CD4-positive, alpha-beta T cell treated with Interleukin-1 beta for 1 hour (primary cell): Measurements from ENCODE around the gene HK1.

Experiments used
- DNase-seq, 2 donors: peaks; one replicate each; pipeline ENCODE4 v3.0.0-alpha.2; 2020 to 2022

HK1 gene

DNA sequence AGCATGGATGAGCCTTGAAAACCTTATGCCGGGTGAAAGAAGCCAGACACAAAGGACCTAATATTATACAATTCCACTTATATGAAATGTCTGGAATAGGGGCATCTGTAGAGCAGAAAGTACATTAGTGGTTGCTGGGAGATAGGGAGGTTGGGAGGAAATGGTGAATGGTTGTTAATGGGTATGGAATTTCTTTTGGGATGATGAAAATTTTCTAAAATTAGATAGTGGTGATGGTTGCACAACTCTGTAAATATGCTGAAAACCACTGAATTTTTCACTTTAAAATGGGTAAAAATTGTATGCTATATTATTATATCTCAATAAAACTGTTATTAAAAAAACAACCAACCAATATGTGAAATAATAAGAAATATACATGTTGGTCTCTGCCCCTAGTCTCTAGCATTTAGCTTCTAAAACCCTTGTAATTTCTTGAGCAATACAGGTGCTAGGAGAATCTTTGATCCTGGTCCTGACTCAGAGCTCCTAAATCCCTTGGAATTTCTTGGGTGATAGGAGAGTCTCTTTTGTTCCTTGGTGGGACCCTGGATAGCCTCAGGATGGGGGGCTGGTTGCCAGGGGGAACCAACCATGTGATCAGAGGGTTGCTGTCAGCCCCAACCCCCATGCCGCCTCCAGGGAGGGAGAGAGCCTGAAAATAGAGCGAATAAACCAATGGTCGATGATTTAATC lies 74.4 kb downstream of the HK1 start:
- no peak for DNase-seq

DNA sequence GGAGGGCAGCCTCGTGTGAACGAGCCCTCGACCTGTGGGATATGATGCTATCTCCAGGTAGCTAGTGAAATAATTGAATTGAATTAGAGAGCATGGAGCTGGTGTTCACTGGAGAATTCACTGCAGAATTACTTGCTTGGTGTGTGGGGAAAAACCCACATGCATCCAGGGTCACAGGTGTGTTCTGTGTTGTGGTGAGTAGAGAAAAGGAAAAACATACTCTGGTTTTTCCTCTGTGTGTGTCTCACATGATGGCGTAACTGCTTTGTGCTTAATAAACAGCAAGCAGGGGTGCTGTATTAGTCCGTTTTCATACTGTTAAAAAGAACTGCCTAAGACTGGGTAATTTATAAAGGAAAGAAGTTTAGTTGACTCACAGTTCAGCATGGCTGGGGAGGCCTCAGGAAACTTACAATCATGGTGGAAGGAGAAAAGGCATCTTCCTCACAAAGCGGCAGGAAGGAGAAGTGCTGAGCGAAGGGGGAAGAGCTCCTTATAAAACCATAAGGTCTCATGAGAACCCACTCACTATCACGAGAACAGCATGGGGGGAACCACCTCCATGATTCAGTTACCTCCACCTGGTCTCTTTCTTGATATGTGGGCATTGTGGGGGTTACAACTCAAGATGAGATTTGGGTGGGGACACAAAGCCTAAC lies 75.8 kb downstream of the HK1 start:
- no peak for DNase-seq

DNA sequence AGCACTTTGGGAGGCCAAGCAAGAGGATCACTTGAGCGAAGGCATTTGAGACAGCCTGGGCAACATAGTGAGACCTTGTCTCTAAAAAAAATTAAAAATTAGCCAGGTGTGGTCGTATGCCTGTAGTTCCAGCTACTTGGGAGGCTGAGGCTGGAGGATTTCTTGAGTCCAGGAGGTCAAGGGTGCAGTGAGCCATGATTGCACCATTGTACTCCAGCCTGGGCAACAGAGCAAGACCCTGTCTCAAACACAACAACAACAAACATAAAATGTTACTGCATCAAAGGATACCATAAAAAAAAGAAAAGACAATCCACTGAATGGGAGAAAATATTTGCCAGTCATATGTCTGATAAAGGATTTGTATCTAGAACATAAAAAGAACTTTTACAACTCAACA lies 77.9 kb downstream of the HK1 start:
- DNase-seq, result no peak

DNA sequence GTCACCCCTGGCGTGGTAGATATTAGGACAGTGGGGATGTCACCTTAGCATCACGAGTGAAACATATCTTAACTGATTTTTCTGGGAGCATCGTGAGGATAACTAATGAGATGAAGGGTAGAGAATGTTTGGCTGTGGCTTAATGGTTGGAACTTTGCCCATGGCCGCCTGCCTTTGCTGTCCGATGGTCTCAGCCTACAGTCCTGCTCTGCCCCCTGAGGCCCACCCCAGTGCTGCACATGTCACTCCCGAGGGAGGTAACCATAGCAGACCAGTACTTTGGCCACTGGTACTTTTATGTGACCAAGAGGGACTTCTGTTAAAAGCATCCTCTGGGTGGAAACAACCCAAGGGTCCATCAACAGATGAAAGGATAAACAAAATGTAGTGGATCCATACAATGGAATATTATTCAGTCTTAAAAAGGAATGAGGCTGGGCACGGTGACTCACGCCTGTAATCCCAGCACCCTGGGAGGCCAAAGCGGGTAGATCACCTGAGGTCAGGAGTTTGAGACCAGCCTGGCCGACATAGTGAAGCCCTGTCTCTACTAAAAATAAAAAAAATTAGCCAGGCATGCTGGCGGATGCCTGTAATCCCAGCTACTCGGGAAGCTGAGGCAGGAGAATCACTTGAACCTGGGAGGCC lies 80.0 kb downstream of the HK1 start:
- no peak for DNase-seq

DNA sequence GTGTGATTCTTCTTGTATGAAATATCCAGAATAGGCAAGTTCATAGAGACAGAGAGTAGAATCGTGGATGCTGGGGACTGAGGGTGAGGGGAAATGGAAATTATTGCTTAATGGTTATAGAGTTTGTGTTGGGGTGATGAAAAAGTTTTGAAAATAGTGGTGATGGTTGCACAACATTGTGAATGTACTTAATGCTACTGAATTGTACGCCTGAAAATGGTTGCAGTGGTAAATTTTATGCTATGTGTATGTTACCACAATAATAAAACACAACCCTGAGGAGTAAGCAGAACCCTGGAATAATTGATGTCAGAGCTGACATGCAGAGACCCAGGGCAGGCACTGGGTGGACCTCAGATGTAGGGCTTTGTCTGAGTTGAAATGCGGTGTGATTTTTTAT lies 80.9 kb downstream of the HK1 start:
- no peak for DNase-seq

DNA sequence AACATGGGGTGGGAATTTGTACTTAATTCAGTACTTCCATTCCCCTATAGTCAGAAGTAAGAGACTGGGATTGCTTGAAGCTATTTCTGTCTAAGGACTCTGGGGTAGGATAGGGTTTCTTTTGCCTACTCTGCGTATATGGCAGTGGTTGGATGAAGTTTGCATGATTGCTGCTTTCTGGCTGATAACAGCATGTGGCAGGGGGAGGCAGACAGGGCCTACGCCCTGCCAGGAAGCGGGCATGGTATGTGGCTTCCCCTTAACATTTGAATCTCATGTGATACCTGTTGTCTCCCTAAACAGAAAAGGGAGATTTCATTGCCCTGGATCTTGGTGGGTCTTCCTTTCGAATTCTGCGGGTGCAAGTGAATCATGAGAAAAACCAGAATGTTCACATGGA lies 81.3 kb downstream of the HK1 start:
- DNase-seq, result peak; percentile 24 to 34

DNA sequence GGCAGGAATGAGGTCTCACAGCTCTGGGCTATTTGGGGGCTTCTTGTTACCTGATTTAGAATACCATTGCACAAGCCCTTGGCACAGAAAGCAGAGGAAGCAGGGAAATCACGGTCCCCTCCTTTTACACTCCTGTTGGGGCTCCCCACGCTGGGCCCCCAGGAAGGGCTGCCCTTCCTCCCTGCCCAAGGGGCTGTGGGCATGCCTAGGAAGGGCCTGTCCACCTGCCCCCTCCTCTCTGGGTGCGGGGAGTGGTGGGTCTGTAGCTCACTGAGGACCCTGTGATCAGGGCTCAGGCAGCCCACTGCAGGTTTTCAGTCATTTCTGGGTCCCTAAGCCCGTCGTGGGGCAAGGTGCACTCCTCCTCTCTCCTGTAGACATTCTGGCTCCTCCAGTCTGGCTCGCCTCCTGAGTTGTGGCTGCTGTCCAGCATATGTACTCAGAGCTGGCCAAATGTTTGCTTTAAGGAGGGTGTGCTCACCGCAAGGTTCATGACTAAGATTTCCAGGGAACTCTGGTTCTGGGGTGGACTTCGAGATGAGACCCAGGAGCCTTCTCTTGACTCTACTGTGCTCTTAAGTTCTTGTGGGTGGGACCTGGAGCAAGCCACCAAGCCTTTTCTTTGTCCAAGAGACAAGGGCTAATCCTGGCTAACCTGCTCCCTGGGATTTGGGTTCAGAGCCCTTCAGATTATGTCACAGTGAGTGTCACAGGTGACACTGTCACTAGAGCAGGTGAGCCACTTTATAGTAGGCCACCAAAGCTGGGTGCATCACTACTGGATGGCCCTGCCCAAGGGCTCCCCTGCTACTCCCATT lies 82.4 kb downstream of the HK1 start:
- DNase-seq, result no peak

DNA sequence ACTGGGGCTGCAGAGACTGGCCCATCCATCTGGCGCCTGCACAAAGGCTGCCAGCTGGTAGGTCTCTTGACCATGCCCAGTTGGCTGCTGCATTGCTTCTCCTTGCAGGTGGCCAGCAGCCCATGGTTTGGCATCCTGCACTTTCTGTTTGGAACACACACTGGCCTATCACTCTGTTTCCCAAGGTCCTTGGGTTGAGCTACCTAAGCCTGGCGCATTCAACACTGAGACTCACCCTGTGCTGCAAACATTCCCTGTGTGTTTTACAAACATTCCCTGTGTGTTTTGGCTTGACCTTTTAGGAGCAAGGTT lies 83.0 kb downstream of the HK1 start:
- no peak for DNase-seq

DNA sequence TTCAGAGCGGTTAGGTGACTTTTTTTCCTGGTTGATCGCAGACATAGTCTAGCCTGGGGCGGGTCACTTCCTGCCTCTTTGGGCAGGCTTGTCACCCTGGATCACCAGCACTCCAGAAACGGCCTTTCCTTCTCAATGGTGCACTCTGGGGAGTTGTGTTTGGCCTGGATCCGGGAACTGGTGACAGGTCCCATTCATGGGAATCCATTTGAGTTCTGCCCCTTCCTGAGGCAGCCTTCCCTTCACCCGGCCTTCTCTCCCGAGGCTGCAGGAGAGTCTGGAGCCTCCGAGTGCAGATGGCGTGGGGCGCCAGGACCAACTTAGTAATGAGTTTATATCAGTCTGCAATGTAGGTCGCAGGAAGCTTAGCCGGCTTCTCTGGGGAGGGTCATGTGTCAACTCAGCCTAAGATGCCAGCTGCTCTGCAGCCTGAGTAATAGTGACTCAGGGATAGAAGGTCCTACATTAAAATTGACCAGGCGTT lies 84.2 kb downstream of the HK1 start:
- peak; percentile 14 to 17 for DNase-seq

DNA sequence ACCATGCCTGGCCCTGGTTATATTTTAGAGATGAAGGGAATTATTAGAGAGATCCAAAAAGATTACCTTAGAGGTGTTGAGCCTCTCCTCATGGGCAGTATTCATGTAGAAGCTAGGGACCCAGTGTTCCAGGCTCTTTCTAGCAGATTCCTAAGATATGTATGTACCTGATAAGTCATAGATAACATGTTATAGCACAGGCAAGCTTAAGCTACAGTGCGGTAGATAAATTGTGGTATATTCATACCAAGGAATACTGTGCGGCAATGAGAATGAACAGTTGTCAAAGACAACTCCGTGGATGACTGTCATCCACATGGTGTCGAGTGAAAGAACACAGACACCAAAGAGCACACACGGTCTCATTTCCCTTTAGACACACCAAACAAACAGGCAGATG lies 85.4 kb downstream of the HK1 start:
- DNase-seq, result no peak

DNA sequence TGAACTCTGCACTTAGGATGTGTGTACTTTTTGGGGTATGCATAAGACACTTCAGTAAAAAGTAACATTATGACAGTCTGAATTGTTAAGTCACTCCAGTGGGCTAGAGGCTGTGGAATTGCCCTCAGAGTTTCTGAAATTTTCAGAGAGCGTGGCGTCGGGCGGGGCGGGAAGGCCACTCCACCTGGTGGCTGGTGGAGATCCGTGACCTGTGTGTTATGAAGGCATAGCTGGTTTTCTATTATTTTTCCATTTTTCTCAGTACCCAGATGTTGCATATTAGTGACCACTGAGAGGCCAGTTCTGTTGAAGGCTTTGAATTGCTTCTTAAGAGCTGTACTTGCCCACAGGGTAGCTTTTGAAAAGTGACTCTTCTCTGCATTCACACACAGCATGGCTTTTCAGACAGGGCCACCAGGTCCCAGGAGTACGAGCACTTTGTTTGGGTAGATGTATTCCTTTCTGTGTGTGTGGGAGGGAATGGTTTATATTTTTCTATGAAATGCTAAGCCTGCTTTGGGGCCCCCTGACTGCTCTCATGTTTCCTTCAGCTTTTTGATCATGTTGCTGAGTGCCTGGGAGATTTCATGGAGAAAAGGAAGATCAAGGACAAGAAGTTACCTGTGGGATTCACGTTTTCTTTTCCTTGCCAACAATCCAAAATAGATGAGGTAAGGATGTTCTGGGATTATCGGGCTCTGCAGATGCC lies 86.1 kb downstream of the HK1 start:
- no peak for DNase-seq

DNA sequence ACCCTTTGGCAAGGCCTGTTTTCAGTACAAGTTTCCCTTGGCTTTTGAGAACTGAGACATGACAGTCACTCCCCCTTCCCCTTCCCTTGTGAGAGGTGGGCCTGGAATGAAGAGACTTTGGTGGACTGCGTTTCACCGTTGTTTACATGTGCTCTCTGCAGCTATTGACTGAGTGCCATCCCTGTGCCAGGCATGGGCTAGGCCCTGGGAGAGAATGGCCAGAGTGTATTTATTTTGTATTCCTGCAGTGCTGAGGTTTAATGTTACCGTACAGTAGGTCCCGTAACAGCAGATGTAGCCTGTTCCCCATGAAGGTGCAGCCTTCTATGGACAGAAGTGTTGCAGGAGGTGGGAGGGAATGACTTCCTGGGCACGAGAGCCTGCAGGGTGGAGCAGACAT lies 88.4 kb downstream of the HK1 start:
- DNase-seq, result no peak

DNA sequence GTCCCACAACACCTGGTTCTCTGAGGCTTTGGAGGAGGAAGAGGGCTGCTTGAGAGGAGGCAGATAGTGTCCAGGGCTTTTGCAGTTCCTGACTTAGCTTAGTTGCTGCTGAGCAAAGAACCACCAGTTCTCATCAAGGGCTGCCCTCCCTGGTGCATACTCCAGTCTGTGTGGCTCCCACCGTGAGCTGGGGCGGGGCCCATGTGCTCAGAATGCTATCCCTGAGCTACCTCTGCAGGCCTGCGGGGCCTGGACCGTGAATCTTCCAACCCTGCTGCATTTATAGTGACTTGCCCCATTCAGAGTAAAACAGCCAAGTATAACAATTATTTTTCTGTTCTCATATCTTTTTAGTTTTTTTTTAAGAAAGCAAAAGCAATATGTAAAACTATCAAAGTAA lies 89.2 kb downstream of the HK1 start:
- no peak for DNase-seq

DNA sequence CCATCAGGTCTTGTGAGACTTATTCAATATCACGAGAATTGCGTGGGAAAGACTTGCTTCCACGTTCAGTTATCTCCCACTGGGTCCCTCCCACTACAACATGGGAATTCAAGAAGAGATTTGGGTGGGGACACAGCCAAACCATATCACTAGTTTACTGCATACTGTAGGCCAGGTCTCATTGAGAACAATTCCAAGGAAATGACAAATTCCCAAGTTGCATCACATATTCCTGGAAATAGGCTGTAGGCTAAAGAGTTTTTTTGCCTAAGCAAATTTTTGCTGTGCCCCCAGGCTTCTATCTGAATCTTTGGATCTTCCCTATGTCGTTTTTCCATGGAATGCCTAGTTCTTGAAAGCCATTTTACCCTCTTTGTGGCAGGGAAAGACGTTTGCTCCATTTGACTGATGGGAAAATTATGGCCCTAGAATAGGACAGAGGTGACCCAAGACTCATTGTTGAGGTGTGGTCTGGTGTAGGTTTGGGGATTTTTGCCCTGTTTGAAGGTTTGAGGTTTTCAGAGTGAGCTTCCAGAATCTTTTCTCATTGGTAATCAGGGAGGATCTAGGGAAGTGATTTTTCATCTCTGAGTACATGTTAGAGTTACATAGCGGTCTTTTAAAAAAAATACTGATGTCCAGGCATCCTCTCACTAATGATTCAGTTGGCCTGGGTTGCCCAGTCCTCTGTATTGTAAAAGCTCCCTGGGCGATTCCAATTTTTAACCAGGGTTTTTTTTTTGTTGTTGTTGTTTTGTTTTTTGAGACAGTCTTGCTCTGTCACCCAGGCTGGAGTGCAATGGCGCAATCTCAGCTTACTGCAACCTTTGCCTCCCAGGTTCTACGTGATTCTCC lies 94.1 kb downstream of the HK1 start:
- DNase-seq, result no peak

DNA sequence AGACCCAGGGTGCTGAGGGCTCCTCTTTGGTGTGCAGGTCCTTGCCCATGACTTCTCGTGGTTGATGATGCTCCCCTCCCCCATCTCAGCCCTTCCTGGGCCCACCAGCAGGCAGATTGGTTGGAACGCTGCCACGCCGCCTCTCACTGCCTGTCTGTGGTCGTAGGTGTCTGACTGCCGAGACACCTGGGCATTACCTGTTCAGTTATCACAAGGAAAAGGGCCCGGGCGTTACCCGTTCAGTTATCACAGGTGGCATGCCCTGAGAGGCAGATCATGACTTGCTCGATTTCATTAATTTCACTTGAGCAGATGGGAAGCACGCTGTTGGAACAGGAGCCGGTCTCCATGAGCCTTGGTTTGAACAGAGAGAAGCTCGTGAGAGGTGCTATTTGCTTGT lies 95.9 kb downstream of the HK1 start:
- DNase-seq, result no peak

DNA sequence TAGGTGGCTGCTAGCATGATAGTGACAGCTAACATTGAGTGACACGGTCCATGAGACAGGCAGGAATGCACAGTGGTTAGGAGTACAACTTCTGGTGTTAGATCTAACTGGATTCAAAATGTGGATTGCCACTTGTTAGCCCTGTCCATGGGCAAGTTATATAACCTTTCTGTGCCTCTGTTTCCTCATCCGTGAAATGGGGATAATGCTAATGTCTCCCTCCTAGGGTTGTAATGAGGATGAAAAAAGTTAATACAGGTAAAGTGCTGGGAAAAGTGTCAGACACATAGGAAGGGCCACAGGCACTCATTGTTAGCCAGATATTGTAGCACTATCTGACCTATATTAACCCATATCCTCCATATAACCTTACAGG lies 96.6 kb downstream of the HK1 start:
- DNase-seq, result no peak

DNA sequence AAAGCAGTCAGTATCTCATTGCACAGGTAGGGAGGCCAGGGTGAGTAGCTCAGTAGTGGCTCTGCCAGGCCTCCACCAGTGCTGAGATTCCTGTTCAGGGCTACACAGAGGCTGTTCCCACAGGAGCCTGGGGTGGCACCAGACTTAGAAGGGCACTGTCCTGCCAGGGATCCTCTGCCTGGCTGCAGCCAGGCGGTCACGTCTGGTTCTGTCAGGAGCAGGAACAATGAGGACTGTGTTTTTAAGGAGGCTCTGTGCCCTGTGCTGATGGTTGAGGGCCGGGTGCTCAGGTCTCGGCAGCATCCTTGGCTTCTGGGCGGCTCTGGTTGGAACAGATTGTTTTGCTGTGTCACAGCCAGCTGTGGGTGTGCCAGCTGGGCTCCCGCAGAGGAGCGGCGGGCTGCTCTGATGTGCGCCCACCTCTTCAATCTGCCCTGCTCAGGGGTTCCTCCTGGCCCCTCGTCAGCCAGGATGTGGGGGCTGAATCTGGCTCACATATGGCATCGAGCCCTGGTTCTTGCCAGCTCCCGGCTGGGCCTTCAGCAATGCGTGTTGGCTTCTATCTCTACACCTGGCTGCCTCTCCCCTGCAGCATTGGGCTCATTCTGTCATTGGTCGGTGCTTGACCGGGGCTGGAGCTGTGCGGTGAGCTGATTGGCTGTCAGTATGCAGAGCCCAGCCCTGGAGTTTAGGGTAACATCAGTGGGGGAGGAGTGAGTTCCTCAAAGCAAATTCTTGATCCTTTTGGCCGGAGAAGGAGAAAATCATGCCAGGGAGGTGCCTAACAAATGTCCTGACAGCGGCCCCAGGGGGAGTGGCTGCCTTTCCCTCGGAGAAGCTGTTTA lies 97.2 kb downstream of the HK1 start:
- no peak for DNase-seq

DNA sequence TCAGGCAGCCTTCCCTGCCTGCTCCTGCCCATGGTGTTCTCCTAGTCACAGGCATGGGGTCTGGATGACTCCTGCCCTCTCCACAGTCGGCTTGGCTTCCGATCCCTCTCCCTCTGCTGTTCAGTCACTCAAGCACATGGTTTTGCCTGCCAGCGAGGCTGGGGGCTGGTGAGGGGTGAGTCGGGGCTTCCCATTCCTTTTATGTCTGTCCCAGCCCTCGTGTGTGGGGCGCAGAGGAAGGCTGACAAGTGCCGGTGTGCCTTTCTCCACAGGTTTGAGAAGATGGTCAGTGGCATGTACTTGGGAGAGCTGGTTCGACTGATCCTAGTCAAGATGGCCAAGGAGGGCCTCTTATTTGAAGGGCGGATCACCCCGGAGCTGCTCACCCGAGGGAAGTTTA lies 98.4 kb downstream of the HK1 start:
- DNase-seq, result no peak

DNA sequence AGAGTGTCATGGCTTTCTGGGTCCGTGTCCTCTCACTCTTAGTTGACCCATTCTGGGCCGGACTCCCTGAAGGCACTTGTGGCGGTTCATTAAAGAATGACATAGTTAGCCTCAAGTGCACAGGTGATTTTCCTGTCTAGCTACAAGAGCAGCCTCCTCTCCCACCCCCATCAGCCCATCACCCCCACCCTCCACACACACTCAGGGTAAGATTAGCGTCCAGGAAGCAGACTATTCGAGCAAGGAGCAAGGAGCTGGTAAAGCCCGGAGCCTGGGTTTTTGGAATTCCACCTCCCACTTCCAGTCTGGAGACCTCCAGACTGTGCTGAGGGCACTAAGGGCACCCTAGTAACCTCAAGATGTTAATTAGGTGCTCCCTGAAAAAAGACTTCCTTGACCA lies 98.9 kb downstream of the HK1 start:
- no peak for DNase-seq

DNA sequence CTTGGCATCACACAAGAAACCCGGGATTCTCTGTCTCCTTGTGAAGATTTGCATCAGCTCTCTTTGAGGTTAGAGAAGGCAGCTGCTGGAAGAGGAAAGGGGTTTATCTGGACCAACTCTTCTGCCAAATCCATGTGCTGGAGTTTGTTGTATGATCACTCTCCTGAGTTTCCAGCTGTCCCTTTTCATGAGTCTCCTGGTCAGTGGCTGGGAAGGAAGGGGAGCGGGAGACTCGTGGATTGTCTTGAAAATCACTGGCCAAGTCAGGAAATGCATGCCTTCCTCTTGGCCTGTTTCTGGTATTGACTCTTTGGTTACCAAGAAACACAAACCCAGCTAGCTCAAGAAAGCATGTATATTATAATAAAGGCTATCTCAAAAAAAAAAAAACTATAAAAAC lies 99.6 kb downstream of the HK1 start:
- no peak for DNase-seq

DNA sequence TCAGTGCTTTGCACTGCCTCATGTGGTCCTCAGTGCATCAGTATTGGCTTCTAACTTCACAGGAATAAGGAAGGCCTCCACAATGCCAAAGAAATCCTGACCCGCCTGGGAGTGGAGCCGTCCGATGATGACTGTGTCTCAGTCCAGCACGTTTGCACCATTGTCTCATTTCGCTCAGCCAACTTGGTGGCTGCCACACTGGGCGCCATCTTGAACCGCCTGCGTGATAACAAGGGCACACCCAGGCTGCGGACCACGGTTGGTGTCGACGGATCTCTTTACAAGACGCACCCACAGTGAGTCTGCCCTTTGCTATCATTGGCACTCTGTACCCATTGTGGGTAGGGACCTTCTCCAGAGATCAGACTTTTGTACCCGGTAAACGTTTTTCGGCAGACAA lies 101.5 kb downstream of the HK1 start:
- DNase-seq, result no peak
